HS-5 (cell line): ENCODE results near the gene DMRT2.

Source experiments
- DNase-seq: peaks from one replicate; pipeline ENCODE4 v3.0.0-alpha.2; 2012; ENCODE audit warnings: low read depth

DMRT2 gene

GRCh38 chr9:1094749-1095148 is 44.6 kb downstream of the DMRT2 start:
- DNase-seq, result no peak

- no peak for DNase-seq
Measured at GRCh38 chr9:1096155-1096964, 46.2 kb downstream of the DMRT2 start.

- DNase-seq, result no peak
Measured at GRCh38 chr9:1098551-1098950, 48.4 kb downstream of the DMRT2 start.

- no peak for DNase-seq
Measured at GRCh38 chr9:1100201-1100600, 50.0 kb downstream of the DMRT2 start.

GRCh38 chr9:1100945-1101344 is 50.8 kb downstream of the DMRT2 start:
- DNase-seq, result no peak

GRCh38 chr9:1101846-1102641 is 51.9 kb downstream of the DMRT2 start:
- DNase-seq, result no peak

- DNase-seq, result no peak
Measured at GRCh38 chr9:1102642-1102970, 52.4 kb downstream of the DMRT2 start.
